Gastrocnemius medialis (tissue), 4 donors: ENCODE data around the gene ATG2A.

Experiments used
- POLR2A ChIP-seq, 2 donors: fragments of 450-650 bp; IDR thresholded peaks; one replicate each; pipeline ENCODE4 v1.6.1; 2017; ENCODE audit warnings: antibody characterized with exemption in 2 of 2, mild to moderate bottlenecking in 2 of 2, moderate library complexity in 2 of 2
- TF ChIP-seq, protein P1 (sequence below), 5 experiments: fragments of 450-650 bp in 3 of 5; fragments of 200-600 bp in 2 of 5; sonication (generic) in 2 of 5; IDR thresholded peaks in 4 of 5; conservative IDR thresholded peaks in 1 of 5; 1 replicate in 4 of 5; 2 replicates in 1 of 5; pipeline ENCODE4 v1.5.1; 2016 to 2019; ENCODE audit warnings: antibody characterized with exemption in 5 of 5, mild to moderate bottlenecking in 3 of 5, moderate library complexity in 3 of 5

- TF ChIP-seq, protein P1, sequence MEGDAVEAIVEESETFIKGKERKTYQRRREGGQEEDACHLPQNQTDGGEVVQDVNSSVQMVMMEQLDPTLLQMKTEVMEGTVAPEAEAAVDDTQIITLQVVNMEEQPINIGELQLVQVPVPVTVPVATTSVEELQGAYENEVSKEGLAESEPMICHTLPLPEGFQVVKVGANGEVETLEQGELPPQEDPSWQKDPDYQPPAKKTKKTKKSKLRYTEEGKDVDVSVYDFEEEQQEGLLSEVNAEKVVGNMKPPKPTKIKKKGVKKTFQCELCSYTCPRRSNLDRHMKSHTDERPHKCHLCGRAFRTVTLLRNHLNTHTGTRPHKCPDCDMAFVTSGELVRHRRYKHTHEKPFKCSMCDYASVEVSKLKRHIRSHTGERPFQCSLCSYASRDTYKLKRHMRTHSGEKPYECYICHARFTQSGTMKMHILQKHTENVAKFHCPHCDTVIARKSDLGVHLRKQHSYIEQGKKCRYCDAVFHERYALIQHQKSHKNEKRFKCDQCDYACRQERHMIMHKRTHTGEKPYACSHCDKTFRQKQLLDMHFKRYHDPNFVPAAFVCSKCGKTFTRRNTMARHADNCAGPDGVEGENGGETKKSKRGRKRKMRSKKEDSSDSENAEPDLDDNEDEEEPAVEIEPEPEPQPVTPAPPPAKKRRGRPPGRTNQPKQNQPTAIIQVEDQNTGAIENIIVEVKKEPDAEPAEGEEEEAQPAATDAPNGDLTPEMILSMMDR (IDR thresholded peaks at IDR 0.05 in 4 of 5, conservative IDR thresholded peaks at IDR 0.05 in 1 of 5), result no peak
- no peak for TF ChIP-seq POLR2A (IDR thresholded peaks at IDR 0.05)
Measured at GRCh38 chr11:64932324-64932723, 15.3 kb upstream of the ATG2A start.
